Measurements from ENCODE around the gene TRIM74.
"Not testable (repeated sequence)": the region's sequence is repeated elsewhere in the genome, so short reads cannot be mapped to it uniquely, and the experiment has no call there.

The TRIM74 gene

GRCh38 chr7:72942022-72942705 is 27.1 kb downstream of the TRIM74 start:
- not testable (repeated sequence) for H3K4me3 ChIP-seq (ENCODE audit: insufficient read depth, low read length, poor library complexity, severe bottlenecking); H3F3A ChIP-seq (ENCODE audit: insufficient read depth); H4K20me1 ChIP-seq (ENCODE audit: low read depth, low read length); H3K9me3 ChIP-seq (ENCODE audit: insufficient read depth, low read length); H3K9me2 ChIP-seq (replicated peaks; ENCODE audit: insufficient read depth, low read length); H2AFZ ChIP-seq (ENCODE audit: low read depth, low read length, severe bottlenecking); H3K4me2 ChIP-seq (ENCODE audit: low read depth, low read length, poor library complexity, severe bottlenecking); H3K27ac ChIP-seq (ENCODE audit: low read depth, low read length); H3K36me3 ChIP-seq (ENCODE audit: low read length); H3K9ac ChIP-seq (ENCODE audit: low read length); H3K79me2 ChIP-seq (ENCODE audit: insufficient read depth, low read length); H3K27me3 ChIP-seq (ENCODE audit: low read length)

- not testable (repeated sequence) for H3K9me2 ChIP-seq (replicated peaks; ENCODE audit: insufficient read depth, low read length); H3K9ac ChIP-seq (ENCODE audit: low read length); H2AFZ ChIP-seq (ENCODE audit: low read depth, low read length, severe bottlenecking); H4K20me1 ChIP-seq (ENCODE audit: low read depth, low read length); H3K4me2 ChIP-seq (ENCODE audit: low read depth, low read length, poor library complexity, severe bottlenecking); H3K27me3 ChIP-seq (ENCODE audit: low read length); H3F3A ChIP-seq (ENCODE audit: insufficient read depth); H3K9me3 ChIP-seq (ENCODE audit: insufficient read depth, low read length); H3K4me3 ChIP-seq (ENCODE audit: insufficient read depth, low read length, poor library complexity, severe bottlenecking); H3K27ac ChIP-seq (ENCODE audit: low read depth, low read length)
- Histone ChIP-seq H3K36me3 (ENCODE audit: low read length) (peaks cover 23% of the 10 kb centered on the region; the same call in 1 of the 2 replicates), H3K79me2 (ENCODE audit: insufficient read depth, low read length) (peaks cover 34% of the 10 kb centered on the region)
Observed at GRCh38 chr7:72928216-72928615, 41.0 kb downstream of the TRIM74 start.

- not testable (repeated sequence) for H3F3A ChIP-seq (ENCODE audit: insufficient read depth); H3K27ac ChIP-seq (ENCODE audit: low read depth, low read length); H3K9me3 ChIP-seq (ENCODE audit: insufficient read depth, low read length); H3K9ac ChIP-seq (ENCODE audit: low read length); H2AFZ ChIP-seq (ENCODE audit: low read depth, low read length, severe bottlenecking); H3K4me3 ChIP-seq (ENCODE audit: insufficient read depth, low read length, poor library complexity, severe bottlenecking); H3K9me2 ChIP-seq (replicated peaks; ENCODE audit: insufficient read depth, low read length); H3K27me3 ChIP-seq (ENCODE audit: low read length); H3K4me2 ChIP-seq (ENCODE audit: low read depth, low read length, poor library complexity, severe bottlenecking); H4K20me1 ChIP-seq (ENCODE audit: low read depth, low read length)
- peaks cover 23% of the 10 kb centered on the region; the same call in 1 of the 2 replicates for H3K36me3 ChIP-seq (ENCODE audit: low read length)
- H3K79me2 ChIP-seq (ENCODE audit: insufficient read depth, low read length): peaks cover 34% of the 10 kb centered on the region
Observed at GRCh38 chr7:72927791-72928190, 41.5 kb downstream of the TRIM74 start.

- peaks cover 43% of the 10 kb centered on the region for H3K79me2 ChIP-seq (ENCODE audit: insufficient read depth, low read length)
Observed at GRCh38 chr7:72925546-72926120, 43.6 kb downstream of the TRIM74 start.

More at GRCh38 chr7:72925546-72926120, 43.6 kb downstream of the TRIM74 start:
- no peaks in the 10 kb centered on the region for H3K9me2 ChIP-seq (replicated peaks; ENCODE audit: insufficient read depth, low read length)
- no peak for TF ChIP-seq CTCF (IDR thresholded peaks at IDR 0.05; ENCODE audit: insufficient read depth, low read length, poor library complexity, severe bottlenecking)
- no peak for TF ChIP-seq EZH2phosphoT487 (conservative IDR thresholded peaks at IDR 0.05; ENCODE audit: low read length)
- H3K27ac ChIP-seq (ENCODE audit: low read depth, low read length): peak overlapping the region; percentile 68
- no peaks in the 10 kb centered on the region for H3K27me3 ChIP-seq (ENCODE audit: low read length)
- peak overlapping the region; percentile 67 for H3K4me2 ChIP-seq (ENCODE audit: low read depth, low read length, poor library complexity, severe bottlenecking)
- H3F3A ChIP-seq (ENCODE audit: insufficient read depth): peaks cover 20% of the 10 kb centered on the region
- H2AFZ ChIP-seq (ENCODE audit: low read depth, low read length, severe bottlenecking): no peak overlapping the region
- peak overlapping the region; percentile 74 for H3K9ac ChIP-seq (ENCODE audit: low read length)
- peaks cover 23% of the 10 kb centered on the region; the same call in 1 of the 2 replicates for H3K36me3 ChIP-seq (ENCODE audit: low read length)
- no peaks in the 10 kb centered on the region for H4K20me1 ChIP-seq (ENCODE audit: low read depth, low read length)
- H3K9me3 ChIP-seq (ENCODE audit: insufficient read depth, low read length): no peaks in the 10 kb centered on the region
- peak overlapping the region; percentile 63 for H3K4me3 ChIP-seq (ENCODE audit: insufficient read depth, low read length, poor library complexity, severe bottlenecking)
